K562 (cell line): ENCODE results near the gene MTERF4. TPM values are rescaled to one million over a fixed set of nuclear protein-coding genes. Genes with fewer than 3 reads are reported as not detected.
A peak's percentile ranks its signal among the peaks of the same experiment; 100 is the strongest.

Source experiments
- ETV6 ChIP-seq, 3 experiments: fragments of 150-350 bp in 1 of 3; sonication (generic) in 1 of 3; formaldehyde crosslinking in 1 of 3; IDR thresholded peaks; 2 replicates each; pipeline versions ENCODE4 v1.6.1 to v1.8.0; 2014 to 2022; ENCODE audit warnings: borderline replicate concordance in 2 of 3, low read depth in 2 of 3, antibody characterized with exemption in 1 of 3, low read length in 1 of 3, mild to moderate bottlenecking in 1 of 3, missing genetic modification reagents in 1 of 3
- GATAD2B ChIP-seq: fragments of 450-650 bp; IDR thresholded peaks from 2 replicates; pipeline ENCODE4 v1.6.1; 2017; ENCODE audit warnings: mild to moderate bottlenecking, borderline replicate concordance
- HSF4 ChIP-seq: fragments of 250-450 bp; sonication (Bioruptor Pico); IDR thresholded peaks from 2 replicates; pipeline ENCODE4 v2.1.2; 2022; ENCODE audit warnings: mild to moderate bottlenecking, moderate library complexity, borderline replicate concordance
- MTA2 ChIP-seq: fragments of 450-650 bp; IDR thresholded peaks from 2 replicates; pipeline ENCODE4 v1.6.1; 2016; ENCODE audit warnings: low read depth
- RBBP5 ChIP-seq: fragments of 200-600 bp; sonication (generic); IDR thresholded peaks from 2 replicates; pipeline ENCODE4 v1.6.1; 2012; ENCODE audit warnings: borderline replicate concordance, mild to moderate bottlenecking, low read length, control low read depth, inconsistent platforms; ENCODE audit not compliant: insufficient read depth, poor library complexity, severe bottlenecking
- SAFB ChIP-seq: fragments of 200-400 bp; formaldehyde crosslinking; IDR thresholded peaks from 2 replicates; pipeline ENCODE4 v1.6.1; 2017; ENCODE audit warnings: low read depth, low read length, borderline replicate concordance
- SMAD4 ChIP-seq: fragments of 250-450 bp; sonication (Bioruptor Pico); conservative IDR thresholded peaks from 2 replicates; pipeline ENCODE4 v1.8.0; 2021; ENCODE audit warnings: inconsistent platforms, mild to moderate bottlenecking, moderate library complexity
- SMARCA5 ChIP-seq: fragments of 450-650 bp; IDR thresholded peaks from 2 replicates; pipeline ENCODE4 v1.6.1; 2016
- SREBF1 ChIP-seq: fragments of 150-350 bp; IDR thresholded peaks from 2 replicates; pipeline ENCODE4 v1.6.1; 2014; ENCODE audit warnings: antibody characterized with exemption, low read depth, low read length, borderline replicate concordance
- SRSF9 ChIP-seq: fragments of 200-400 bp; formaldehyde crosslinking; IDR thresholded peaks from 2 replicates; pipeline ENCODE4 v1.6.1; 2017; ENCODE audit warnings: low read depth, low read length, borderline replicate concordance
- TCF7L2 ChIP-seq: fragments of 150-350 bp; IDR thresholded peaks from 2 replicates; pipeline ENCODE4 v1.6.1; 2016; ENCODE audit warnings: low read depth, mild to moderate bottlenecking, low read length, moderate library complexity
- THRAP3 ChIP-seq: fragments of 450-650 bp; IDR thresholded peaks from 2 replicates; pipeline ENCODE4 v1.6.1; 2016; ENCODE audit warnings: mild to moderate bottlenecking, inconsistent platforms, borderline replicate concordance
- ZFP1 ChIP-seq: fragments of 450-650 bp; formaldehyde crosslinking; IDR thresholded peaks from 2 replicates; pipeline ENCODE4 v1.4.0; 2020; ENCODE audit warnings: mild to moderate bottlenecking, mixed read lengths
- ZNF140 ChIP-seq: fragments of 250-450 bp; sonication (Bioruptor Pico); IDR thresholded peaks from 2 replicates; pipeline ENCODE4 v1.8.0; 2021; ENCODE audit warnings: moderate library complexity, mild to moderate bottlenecking, inconsistent platforms
- ZNF24 ChIP-seq: fragments of 450-650 bp; IDR thresholded peaks from 2 replicates; pipeline ENCODE4 v1.6.1; 2016
- ZNF449 ChIP-seq: fragments of 250-450 bp; sonication (Bioruptor Pico); IDR thresholded peaks from 2 replicates; pipeline ENCODE4 v1.8.0; 2022; ENCODE audit warnings: moderate library complexity, mild to moderate bottlenecking, inconsistent platforms
- ZNF668 ChIP-seq: fragments of 250-450 bp; sonication (Bioruptor Pico); IDR thresholded peaks from 2 replicates; pipeline ENCODE4 v1.8.0; 2022; ENCODE audit warnings: mild to moderate bottlenecking, inconsistent platforms
- polyA plus RNA-seq, 8 experiments: library from polyadenylated mRNA; depleted of rRNA in 4 of 8; stranded (reverse) in 5 of 8; unstranded in 3 of 8; fragments of >200 nt; fragmentation: Nextera tagmentation in 2 of 8; fragmentation: Illumina TruSeq in 1 of 8; extraction: Ambion mirVana in 2 of 8; extraction: Trizol in 1 of 8; gene quantifications; 2 replicates each; pipeline versions ENCODE4 v1.2.1 to v1.2.3, GENCODE V29; 2011 to 2014; ENCODE audit warnings: inconsistent platforms in 1 of 8, missing spikeins in 1 of 8
- total RNA-seq, 7 experiments: library from RNA; depleted of rRNA in 6 of 7; stranded (reverse); fragments of >200 nt in 6 of 7; fragmentation: Illumina TruSeq in 2 of 7; extraction: Trizol in 2 of 7; gene quantifications; 2 replicates each; pipeline versions ENCODE4 v1.2.1 to v1.2.3, GENCODE V29; 2011 to 2021; ENCODE audit warnings: low replicate concordance in 1 of 7
- TF ChIP-seq, protein P1 (sequence below): fragments of 450-650 bp; IDR thresholded peaks from 2 replicates; pipeline ENCODE4 v1.6.1; 2018; ENCODE audit not compliant: partially characterized antibody
- TF ChIP-seq, protein P2 (sequence below), 2 experiments: IDR thresholded peaks in 1 of 2; conservative IDR thresholded peaks in 1 of 2; 2 replicates each; pipeline ENCODE4 v1.6.1; 2016; ENCODE audit warnings: low read depth in 2 of 2, mild to moderate bottlenecking in 1 of 2, missing compliant biosample characterization in 1 of 2, missing genetic modification characterization in 1 of 2, moderate library complexity in 1 of 2

The MTERF4 gene
- total and polyA plus RNA-seq, 9 of the 15 experiments (the other 6 are each of a cell fraction or from before 2014, with no cell fraction given) = 15.3 to 29.6 (median 21.2) TPM

DNA sequence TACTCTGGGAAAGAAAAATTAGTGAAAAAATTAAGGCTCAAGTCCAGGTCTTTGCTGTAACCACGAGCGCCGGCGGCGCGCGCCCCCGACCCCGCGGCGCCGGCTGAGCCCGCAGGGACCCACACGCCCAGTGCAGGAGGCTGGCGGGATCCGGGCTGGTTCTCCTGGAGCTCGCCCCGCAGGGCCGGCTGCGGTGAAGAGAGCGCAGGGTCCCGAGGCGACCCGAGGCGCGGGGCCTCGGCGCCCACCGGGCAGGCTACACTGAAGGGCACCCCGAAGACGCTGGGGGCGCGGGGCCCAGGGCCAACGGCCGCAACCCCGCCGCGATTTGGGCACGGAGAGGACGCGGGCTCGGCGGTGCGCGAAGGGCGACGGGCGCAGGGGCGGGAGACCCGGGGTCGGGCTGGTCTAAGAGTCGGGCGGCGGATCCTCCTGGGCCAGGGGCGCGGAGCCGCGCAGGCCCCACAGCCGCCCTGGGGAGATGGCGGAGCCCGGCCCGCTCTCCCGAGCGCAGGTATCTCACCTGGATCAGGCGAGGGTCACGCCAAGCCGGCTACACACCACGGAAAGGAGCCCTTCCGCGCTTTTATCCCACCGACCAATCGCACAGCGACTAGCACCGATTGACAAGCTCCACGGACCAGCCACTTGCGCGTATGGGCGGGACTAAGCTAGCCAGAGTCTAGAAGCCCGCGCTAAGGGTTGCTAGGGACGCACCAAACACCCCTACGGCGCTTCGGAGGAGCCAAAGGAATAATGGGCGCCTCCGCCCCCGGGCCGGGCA lies 47.0 kb upstream of the MTERF4 start, which contains the start of gene PASK (continued):
- no peak for TF ChIP-seq TCF7L2
- no peak for TF ChIP-seq SRSF9
- no peak for TF ChIP-seq ZFP1 (CRISPR knock-in tag)
- TF ChIP-seq ETV6 (IDR thresholded peaks at IDR 0.05; ENCODE audit: borderline replicate concordance in 1 of 2, low read depth in 2 of 2, low read length in 1 of 2) = no peak
- no peak for TF ChIP-seq ETV6 (CRISPR knock-in tag; IDR thresholded peaks at IDR 0.05; ENCODE audit: borderline replicate concordance)
- no peak for TF ChIP-seq SREBF1
- TF ChIP-seq ZNF668 (CRISPR knock-in tag) = no peak
- no peak for TF ChIP-seq SAFB
- TF ChIP-seq, protein P1, sequence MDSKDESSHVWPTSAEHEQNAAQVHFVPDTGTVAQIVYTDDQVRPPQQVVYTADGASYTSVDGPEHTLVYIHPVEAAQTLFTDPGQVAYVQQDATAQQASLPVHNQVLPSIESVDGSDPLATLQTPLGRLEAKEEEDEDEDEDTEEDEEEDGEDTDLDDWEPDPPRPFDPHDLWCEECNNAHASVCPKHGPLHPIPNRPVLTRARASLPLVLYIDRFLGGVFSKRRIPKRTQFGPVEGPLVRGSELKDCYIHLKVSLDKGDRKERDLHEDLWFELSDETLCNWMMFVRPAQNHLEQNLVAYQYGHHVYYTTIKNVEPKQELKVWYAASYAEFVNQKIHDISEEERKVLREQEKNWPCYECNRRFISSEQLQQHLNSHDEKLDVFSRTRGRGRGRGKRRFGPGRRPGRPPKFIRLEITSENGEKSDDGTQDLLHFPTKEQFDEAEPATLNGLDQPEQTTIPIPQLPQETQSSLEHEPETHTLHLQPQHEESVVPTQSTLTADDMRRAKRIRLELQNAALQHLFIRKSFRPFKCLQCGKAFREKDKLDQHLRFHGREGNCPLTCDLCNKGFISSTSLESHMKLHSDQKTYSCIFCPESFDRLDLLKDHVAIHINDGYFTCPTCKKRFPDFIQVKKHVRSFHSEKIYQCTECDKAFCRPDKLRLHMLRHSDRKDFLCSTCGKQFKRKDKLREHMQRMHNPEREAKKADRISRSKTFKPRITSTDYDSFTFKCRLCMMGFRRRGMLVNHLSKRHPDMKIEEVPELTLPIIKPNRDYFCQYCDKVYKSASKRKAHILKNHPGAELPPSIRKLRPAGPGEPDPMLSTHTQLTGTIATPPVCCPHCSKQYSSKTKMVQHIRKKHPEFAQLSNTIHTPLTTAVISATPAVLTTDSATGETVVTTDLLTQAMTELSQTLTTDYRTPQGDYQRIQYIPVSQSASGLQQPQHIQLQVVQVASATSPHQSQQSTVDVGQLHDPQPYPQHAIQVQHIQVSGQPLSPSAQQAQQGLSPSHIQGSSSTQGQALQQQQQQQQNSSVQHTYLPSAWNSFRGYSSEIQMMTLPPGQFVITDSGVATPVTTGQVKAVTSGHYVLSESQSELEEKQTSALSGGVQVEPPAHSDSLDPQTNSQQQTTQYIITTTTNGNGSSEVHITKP = peak; percentile 45
- 0 out of 2 replicates have a peak, but pooled peaks have one; percentile 37 for TF ChIP-seq GATAD2B
- TF ChIP-seq, protein P2, sequence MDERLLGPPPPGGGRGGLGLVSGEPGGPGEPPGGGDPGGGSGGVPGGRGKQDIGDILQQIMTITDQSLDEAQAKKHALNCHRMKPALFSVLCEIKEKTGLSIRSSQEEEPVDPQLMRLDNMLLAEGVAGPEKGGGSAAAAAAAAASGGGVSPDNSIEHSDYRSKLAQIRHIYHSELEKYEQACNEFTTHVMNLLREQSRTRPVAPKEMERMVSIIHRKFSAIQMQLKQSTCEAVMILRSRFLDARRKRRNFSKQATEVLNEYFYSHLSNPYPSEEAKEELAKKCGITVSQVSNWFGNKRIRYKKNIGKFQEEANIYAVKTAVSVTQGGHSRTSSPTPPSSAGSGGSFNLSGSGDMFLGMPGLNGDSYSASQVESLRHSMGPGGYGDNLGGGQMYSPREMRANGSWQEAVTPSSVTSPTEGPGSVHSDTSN (CRISPR knock-in tag; IDR thresholded peaks at IDR 0.05; ENCODE audit: low read depth) = peak; percentile 50
- TF ChIP-seq, protein P2 (tag; conservative IDR thresholded peaks at IDR 0.05; ENCODE audit: low read depth) = peak; percentile 90
- no peak for TF ChIP-seq HSF4 (CRISPR knock-in tag)
- TF ChIP-seq RBBP5 = peak; percentile 82
- TF ChIP-seq SMARCA5 = no peak
- TF ChIP-seq SMAD4 (CRISPR knock-in tag) = 0 out of 2 replicates have a peak, but pooled peaks have one; percentile 26
- no peak for TF ChIP-seq ZNF140
- no peak for TF ChIP-seq ZNF24
- TF ChIP-seq MTA2 = no peak
- TF ChIP-seq THRAP3 = no peak
- no peak for TF ChIP-seq ZNF449 (CRISPR knock-in tag)
